ENCODE data around the gene COX4I1.
"Not testable (repeated sequence)": the region's sequence is repeated elsewhere in the genome, so short reads cannot be mapped to it uniquely, and the experiment has no call there.

Gene COX4I1

DNA sequence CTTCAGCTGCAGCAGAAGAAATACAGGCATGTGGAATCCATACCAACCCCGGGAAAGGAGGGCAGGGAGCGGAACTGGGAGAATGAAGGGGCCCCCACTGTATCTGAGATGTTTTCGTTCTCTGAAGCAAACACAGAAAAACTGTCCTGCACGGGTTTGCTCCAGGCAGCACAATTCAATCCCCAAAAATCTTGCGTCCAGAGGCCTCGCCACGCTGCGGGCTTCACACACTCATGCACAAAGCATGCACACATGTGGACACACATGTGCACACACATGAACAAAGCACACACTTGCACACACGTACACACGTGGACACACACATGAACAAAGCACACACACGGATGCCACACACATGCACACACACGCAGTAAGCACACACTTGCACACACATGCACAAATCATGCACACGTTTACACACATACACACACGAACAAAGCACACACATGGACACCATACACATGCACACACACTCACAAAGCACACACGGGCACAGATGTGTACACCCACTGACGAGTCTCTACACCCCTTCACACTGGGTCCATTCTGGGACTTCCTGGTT, 27.3 kb downstream of the COX4I1 start:
- no peak for DNase-seq

DNA sequence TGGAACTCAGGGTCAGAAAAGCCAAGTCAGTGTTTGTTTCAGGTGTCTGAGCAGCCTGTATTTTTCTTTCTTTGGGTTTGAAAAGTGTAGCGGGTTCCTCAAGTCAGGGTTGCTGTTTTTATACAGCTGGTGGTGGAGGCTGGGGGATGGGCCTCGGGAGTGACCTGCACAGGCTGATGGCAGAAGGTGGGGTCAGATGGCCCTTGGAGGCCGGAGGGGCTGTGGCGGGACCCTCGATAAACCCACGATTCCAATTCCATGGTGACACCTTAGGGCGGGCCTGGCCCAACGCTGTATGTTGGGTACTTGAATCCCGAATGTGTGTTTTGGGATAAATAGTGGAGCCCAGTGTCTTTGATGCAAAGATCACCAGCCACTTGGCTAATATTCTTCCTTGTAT, 28.7 kb downstream of the COX4I1 start:
- no peak for DNase-seq

DNA sequence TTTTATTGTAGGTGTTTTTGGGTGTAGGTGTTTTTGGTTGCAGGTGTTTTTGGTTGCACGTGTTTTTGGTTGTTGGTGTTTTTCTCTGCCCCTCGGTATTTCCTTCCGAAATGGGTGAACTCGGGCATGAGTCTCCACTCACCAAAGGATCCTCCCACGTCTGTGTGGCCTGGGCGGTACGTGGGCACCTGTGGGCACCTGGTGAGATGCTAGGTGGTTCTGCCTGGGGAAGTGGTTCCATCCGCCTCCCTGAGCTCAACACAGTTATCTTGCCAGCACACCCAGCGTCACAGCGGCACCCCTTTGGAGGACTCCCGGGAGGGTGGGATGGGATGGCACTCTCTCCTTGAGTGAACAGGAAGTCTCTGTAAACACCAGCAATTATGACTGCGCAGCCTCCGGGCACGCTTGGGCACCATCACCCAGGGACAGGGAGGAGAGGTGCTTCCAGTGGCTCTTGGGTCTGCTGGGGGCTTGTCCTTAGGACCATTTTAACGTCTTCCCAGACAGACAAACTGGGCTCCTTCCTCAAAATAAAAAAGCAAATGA, 29.8 kb downstream of the COX4I1 start:
- DNase-seq: no peak

DNA sequence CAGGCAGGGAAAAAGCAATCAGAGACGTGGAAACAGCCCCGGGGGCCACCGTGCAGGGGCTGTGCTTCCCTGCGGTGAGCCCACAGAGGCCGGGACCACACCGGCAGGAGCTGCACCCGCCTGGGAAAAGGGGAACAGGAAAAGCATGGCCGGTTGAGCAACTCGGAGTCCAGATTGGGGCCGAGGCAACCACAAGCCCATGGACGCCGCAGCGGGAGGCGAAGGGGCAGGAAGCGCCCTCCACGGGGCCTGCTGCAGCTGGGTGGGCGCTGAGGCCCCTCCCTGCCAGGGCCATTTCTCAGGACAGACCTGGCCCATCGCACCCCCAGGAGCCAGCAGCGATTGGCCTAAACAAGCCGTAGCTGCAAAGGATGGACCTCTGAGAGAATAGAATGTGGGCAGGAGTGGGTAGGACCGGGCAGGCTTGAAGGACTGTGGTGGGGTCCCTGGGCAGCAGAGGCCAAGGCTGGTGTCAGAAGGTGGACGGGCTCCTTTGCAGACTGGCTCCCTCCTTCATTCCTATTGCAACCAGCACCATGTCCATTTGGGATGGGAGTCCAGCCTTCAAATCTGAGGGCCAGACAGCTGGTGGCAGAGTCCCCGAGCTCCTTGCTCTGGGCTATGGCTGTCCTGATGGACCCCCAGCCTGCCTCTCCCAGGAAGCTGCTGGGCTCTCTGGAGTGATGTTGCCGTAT, 30.4 kb downstream of the COX4I1 start:
- DNase-seq: peak in 1 of 2 donors; percentile 29

DNA sequence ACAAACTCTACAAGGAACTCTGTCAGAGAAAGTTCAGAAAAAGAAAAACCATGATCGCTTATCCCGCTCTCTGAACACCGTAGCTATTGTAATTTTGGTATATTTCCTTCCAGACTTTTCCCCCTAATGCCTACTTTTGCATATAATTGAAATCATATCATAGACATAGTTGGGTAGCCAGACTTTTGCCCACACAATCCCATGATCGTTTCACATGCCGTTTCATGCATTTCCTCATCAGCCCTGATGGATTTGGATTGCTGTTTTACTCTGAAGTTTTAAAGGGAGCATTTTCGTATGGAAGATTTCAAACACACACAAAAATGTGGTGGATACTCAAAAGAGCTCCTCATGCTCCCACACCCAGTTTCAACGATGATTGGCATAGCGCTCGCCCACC, 31.3 kb downstream of the COX4I1 start:
- DNase-seq: no peak

DNA sequence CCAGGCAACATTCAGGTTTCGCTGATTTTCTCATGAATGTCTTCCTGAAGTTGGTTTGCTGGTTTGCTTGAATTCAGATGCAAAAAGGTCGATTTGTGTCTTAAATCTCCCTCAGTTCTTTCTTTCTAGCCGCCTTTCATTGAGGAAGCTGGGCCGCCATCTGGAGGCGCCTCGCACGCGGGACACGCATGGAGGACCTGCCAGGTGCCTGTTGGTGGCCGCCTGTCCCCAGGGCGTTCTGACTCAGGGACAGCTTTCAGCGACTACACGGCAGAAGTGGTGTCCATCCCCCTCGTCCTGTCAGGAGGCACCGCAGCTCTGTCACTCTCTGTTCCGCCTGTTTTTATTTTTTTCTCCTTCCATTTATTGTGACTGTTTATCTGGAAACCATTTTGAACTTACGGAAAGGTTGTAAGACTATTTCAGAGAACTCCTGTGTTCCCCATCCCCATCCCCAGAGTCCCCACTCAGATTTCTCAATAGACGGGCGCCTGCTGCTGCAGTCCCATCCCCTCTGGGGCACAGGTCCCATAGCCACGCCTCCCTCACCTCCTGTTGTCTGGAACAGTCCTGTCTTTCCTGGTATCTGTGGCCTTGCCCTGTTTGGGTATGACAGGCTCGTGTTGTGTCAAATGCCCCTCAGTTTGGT, 33.2 kb downstream of the COX4I1 start:
- DNase-seq: peak in 1 of 2 donors; percentile 56

DNA sequence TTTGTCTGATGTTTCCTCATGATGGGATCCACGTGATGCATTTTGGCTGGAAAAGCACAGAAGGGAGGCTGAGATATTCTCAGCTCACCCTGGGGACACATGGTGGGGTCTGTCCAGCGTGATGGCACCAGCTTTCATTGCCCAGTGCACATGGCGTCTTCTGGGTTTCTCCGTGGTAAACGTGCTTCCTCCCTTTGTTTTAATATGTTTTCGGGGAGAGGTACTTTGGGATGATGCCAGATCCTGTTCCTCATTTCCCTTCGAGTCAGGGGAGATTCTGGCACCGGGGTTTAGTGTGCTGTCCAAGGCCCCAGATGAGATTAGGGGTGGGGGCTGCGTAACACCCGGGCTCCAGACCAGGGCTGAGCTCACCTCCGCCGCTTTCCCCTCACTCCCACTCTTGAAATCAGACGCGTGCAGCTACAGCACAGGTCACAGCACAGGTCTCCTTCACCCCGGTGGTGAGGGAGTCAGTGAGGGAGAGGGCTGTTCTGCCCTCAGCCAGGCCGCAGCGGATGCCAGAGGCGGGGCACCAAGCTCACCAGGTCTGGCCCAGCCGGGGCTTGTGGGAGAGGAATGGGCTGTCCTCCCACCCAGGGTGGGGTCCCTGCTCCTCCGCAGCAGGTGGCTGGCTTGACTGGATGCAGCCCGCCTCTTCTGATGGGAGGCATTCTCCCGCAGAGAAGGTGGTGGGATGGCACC, 33.9 kb downstream of the COX4I1 start:
- DNase-seq: no peak

DNA sequence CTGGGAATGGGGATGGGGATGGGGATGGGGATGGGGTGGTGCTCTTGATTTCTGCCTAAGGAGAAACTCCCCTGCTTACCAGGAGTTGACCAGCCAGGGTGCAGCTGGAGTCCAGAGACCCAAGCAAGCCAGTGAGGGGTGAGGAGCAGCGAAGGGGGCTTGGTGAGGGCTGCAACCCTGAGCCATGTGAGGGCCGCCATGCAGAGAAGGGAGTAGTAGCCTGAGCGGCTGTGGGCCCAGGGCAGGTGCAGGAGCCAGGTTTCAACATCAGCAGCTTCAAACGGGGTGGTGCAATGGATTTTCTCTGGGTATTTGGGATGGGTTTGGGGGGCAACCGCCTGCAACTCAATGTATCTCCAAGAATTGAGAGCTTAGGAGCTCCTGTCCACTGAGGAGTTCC, 35.2 kb downstream of the COX4I1 start:
- no peak for DNase-seq

DNA sequence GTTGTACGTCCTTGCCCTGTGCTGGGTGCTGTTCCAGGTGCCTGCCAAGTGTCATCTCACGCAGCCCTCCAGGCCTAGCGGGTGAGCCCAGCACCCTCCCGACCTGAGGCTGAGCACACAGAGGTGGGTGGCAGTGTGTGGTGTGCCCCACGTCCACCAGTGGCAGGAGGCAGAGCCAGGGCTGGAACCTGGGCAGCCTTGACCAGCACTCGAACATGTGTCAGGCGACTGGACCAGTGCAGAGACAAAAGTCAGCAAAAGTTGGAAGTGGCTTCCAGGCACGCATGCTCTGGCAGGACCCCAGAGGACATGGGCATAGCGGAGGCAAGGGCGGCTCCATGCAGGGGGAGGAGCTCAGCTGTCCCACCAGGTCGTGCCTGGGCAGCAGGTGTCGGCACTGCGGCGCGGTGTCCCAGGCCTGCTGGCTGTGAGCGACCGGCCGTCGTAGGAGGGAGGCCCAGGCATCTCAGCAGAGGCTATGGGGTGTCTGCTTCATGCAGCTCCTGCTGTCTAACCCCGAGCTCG, 35.8 kb downstream of the COX4I1 start:
- no peak for DNase-seq

DNA sequence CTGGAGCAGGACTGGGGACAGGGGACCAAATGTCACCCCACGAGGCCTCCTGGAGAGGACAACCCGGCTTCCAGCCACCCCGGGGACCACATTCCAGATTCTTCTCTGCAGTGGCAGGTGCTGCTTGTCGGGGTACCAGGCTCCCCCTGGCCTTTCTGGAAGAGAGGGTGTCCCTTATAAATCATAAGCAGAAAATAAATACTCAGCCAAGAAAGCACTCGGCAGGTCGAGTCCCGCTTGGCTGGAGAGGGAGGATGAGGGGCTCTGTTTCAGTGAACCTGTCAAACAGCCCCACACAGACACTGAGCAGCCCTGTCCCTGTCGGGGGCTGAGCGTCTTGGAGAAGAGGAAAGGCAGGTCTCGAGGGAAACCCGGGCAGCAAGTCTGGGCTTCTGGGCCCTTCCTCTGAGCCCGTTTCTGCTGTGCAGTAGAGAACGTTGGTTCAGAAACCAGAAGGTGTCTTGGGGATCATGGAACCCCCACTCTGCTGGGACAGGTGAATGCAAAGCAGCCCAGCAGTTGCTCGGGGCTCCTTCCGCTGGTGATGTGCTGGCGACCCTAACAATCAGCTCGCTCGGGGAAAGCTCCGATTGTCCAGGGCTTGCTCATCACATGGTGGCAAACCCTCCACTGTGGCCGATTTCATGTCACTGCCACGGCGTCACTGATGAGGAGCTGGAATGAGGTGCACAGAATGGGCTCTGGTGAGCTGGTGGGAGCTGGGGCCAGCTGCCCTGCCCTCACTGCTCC, 36.6 kb downstream of the COX4I1 start:
- DNase-seq: no peak

DNA sequence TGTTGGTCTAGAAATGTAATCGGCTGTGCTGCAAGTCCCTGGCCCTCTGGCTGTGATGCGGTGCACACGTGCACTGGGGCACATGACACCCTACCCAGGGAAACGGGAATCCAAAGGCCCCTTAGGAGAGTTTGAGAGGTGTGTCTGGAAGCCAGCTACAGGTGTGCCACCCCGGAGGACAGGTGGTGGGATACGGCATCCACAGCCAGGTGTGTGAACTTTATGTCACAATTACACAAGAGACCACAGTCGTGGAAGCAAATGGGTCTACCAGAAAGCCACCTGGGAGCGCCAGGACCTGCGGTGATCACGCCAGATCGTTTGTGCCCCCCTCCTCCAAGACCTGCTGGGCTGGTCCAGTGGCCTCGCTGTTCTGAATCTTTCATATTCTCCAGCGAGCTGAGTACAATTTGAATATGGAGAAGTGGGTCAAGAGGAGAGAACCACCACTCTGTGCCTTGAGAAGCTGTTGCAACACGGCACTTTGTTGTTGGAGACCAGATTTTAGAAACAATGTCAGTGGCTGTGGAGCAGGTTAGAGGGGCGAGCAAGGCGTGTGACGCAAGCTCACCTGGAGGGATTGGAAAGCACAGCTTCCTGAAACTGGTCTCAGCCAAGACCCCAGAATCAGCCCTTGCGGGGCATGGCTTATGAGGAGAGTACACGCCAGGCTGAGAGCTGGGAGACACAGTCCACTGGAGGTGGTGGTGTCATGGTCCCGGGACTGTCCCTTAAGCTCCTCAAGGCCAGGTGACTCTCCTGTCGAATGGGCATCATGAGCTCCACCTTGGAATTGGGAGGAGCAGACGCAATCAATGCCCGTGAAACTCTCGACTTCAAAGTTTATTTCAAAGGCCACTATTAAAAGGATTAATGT, 37.4 kb downstream of the COX4I1 start:
- no peak for DNase-seq

DNA sequence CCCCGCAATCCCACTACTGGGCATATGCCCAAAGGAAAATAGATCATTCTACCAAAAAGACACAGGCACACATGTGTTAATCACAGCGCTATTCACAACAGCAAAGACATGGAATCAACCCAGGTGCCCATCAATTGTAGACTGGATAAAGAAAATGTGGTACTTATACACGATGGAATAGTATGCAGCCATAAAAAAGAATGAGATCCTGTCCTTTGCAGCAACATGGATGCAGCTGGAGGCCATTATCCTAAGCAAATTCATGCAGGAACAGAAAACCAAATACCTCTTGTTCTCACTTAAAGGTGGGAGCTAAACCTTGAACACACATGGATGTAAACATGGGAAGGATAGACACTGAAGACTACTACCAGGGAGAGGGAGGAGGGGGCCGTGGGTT, 38.2 kb downstream of the COX4I1 start:
- not testable (repeated sequence) for DNase-seq

DNA sequence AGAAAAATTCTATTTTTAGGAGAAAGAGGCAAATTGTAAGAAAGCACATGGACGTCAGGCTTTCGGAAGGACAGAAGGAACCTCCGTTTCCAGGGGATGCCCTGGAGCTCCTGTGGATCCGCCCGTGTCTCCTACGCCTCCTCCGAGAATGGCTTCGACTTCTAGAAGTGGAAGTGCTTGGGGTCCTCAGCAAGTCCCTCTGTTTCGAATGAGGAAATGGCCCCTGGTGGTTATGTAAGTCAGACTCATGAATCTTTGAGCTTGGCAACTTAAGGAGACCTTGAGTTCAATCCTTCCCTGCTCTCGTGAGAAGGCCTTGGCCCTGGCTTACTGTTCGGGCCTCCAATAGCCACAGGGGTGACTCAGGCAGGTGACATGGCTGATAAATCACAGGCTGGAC, 38.9 kb downstream of the COX4I1 start:
- no peak for DNase-seq

DNA sequence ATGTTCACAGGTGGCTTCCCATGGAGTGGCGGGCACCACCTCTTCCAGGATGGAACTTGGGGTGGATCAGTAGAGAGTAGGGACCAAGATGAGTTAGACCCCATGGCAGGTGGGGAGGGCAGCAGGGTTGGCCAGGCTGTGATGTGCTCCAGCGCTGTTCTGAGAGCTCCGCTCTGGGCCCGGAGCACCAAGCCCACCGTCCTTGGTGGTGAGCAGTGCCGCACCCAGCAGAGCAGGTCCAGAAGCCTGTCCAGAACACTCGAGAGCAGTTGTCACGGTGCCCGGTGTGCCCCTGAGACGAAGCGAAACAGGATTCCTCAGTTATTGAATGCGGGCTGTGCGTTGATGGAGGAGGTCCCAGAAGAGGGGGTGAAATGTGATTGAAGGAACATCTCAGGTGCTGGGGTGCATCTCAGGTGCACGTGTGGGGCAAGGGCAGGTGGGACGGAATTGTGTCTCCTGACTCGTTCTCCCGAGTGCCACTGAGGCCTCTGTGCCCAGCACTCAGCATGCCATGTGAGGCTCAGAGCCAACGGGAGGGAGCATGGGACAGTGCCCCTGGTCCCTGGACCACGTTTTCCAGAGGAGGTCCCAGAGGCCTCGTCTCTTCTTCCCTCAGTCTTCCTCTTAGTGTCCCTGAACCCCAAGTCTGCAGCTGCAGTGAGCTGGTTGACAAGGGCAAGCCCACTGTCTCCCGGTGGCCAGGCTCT, 39.5 kb downstream of the COX4I1 start:
- DNase-seq: no peak

DNA sequence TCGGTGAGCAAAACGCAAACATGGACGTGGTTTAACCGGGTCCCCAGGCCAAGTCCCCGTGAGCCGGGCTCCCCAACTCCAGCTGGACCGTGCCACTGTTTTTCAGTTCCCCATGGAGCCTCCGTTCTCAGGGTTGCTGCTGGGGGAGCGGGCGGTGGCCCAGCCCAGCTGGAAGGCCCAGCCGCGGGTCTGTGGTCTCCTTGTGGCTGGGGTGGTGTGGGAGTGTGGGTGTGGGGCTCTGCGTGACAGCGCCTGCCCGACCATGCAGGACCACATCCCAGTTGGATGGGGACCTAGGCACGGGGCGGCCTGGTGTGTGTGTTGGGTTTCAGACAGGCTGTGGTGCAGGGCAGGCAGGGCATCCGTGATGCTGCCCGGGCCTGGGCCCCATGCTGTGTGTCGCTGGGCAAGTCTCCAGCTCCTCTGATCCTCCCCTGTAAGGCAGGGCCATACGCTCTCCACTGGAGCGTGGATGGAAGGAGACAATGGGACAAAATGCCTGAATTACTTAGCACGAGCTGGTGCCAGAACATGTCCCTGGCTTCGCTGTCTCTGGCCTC, 40.3 kb downstream of the COX4I1 start:
- no peak for DNase-seq

DNA sequence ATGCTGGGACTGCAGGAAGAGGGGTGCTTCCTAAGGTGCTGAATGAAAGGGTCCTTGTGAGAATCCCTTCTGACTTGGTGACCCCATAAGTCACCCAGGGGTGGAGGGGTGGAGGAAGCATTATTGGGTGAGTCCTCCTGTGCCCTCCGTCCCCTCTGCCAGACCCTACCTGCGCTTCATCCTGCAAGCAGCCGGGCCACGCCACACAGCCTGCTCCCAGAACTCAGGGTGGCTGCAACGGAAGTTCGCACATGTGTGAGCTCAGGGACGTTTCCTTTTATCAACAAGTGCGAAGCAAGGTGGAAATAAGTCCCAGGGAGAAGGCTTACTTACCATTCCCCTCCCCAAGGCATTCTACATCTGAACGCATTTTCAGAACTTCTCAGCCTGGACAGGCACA, 40.9 kb downstream of the COX4I1 start:
- no peak for DNase-seq

DNA sequence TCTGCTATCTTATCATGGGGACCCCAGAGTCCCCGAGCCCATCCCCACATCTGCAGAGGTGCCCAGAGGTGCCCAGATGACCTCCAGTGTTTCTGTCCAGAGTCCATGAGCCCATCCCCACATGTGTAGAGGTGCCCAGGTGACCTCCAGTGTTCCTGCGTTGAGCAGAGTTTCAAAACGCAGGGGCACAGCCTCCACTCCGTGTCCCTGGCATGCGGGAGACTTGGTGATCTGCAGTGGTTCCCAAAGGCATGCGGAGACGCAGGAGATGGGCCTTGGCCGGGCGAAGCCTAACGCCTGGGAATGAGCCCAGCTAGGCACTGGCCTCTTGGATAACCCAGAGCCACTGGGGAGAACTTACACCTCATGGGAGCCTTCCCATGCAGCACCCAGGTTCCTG, 41.3 kb downstream of the COX4I1 start:
- no peak for DNase-seq

DNA sequence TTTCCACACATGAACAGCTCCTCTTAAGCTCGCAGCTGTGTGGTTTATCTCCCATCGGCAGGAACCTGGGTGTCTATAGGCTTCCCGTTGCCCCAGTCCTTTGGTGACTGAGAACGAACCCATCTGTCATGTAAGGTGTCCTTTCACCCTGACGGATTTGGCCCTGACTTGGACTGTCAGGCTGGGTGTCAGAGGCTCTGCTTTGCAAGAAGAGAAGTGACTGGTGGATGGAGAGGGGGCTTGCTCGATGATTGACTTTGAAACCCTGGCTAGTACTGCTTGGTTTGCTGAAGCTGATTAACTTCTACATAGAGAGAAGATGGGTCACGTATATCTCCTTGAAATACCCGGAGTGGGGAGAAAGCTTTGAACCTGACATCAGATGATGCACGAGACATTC, 42.9 kb downstream of the COX4I1 start:
- no peak for DNase-seq

DNA sequence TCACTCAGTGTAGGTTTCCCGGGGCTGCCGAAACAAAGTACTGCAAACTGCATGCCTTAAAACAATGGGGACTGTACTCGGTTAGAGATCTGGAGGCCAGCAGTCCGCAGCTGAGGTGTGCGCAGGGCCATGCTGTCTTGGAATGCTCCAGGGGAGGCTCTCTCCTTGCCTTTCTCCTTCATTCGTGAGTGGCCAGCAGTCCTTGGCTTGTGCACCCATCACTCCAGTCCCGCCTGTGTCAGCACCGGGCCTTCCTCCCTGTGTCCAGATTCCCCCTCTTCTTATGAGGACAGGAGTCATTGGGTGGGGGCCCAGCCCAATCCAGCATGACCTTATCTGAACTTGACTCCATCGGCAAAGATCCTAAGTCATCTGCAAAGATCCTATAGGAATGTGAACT, 43.4 kb downstream of the COX4I1 start:
- DNase-seq: no peak

DNA sequence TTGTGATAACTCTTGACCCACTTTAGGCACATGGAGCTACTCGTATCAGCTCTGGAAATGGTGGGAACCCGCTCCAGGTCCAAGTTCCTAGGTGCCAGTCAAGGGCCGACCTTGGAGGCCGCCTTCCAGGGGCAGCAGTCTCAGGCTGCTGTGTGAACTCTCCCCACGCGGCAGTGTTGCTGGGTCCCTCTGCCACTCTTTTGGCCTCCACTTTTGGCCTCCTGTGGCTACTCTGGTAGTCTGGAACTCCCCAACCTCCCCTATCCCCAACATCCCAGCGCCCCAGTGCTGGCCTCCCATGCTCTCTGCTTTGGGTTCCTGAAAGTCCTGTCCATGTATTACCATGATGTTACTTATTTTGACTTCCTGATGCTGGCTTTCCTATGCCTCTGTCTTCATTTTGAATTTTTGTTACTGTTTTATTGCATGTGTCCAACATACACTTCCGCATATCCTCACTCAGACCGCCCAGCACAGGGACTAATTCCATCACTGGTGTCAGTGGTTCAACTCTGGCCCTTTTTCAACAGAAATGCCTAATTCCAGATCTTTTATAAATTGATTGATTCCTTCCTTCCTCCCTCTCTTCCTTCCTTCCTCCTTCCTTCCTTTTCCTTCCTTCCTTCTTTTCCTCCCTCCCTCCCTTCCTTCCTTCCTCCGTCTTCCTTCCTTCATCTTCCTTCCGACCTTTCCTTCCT, 44.1 kb downstream of the COX4I1 start:
- DNase-seq: no peak

Data from CD4-positive, alpha-beta T cell treated with Interferon alpha-2 for 1 hour (primary cell).